GM18508 (cell line): ENCODE data around the gene GOLGB1.
A peak's percentile ranks its signal among the peaks of the same experiment; 100 is the strongest.
"Not testable (repeated sequence)": the region's sequence is repeated elsewhere in the genome, so short reads cannot be mapped to it uniquely, and the experiment has no call there.

Experiments
- ATAC-seq: cut with Tn5 transposase; IDR thresholded peaks from one replicate; pipeline ENCODE4 v1.9.1; 2021; ENCODE audit warnings: moderate number of reproducible peaks; ENCODE audit not compliant: insufficient read depth, unreplicated experiment

Gene GOLGB1

GRCh38 chr3:121748680-121749275 is 763 bp downstream of the GOLGB1 start:
- no peak for ATAC-seq

- ATAC-seq: no peak
These were observed 1.6 kb downstream of the GOLGB1 start for GRCh38 chr3:121747976-121748375.

GRCh38 chr3:121743106-121743505 is 6.4 kb downstream of the GOLGB1 start:
- not testable (repeated sequence) for ATAC-seq

- ATAC-seq: no peak
These were observed 8.6 kb downstream of the GOLGB1 start for GRCh38 chr3:121740896-121741295.

- no peak for ATAC-seq
These were observed 9.6 kb downstream of the GOLGB1 start for GRCh38 chr3:121739902-121740301.

- no peak for ATAC-seq
These were observed 11.9 kb downstream of the GOLGB1 start for GRCh38 chr3:121737644-121738043.

GRCh38 chr3:121736112-121736511 is 13.4 kb downstream of the GOLGB1 start:
- no peak for ATAC-seq

- ATAC-seq: no peak
These were observed 14.4 kb downstream of the GOLGB1 start for GRCh38 chr3:121735047-121735696.

GRCh38 chr3:121730940-121731687 is 18.4 kb downstream of the GOLGB1 start:
- no peak for ATAC-seq

GRCh38 chr3:121724130-121724529 is 25.4 kb downstream of the GOLGB1 start:
- peak; percentile 77 for ATAC-seq

GRCh38 chr3:121723485-121723884 is 26.1 kb downstream of the GOLGB1 start:
- ATAC-seq: no peak

- no peak for ATAC-seq
These were observed 27.1 kb downstream of the GOLGB1 start for GRCh38 chr3:121722411-121722810.

GRCh38 chr3:121720163-121720562 is 29.4 kb downstream of the GOLGB1 start:
- no peak for ATAC-seq

GRCh38 chr3:121719423-121719822 is 30.1 kb downstream of the GOLGB1 start:
- no peak for ATAC-seq

- no peak for ATAC-seq
These were observed 31.2 kb downstream of the GOLGB1 start for GRCh38 chr3:121718205-121718846.

GRCh38 chr3:121710347-121710746 is 39.2 kb downstream of the GOLGB1 start:
- no peak for ATAC-seq

GRCh38 chr3:121707531-121708273 is 41.8 kb downstream of the GOLGB1 start:
- ATAC-seq: no peak

GRCh38 chr3:121705541-121705940 is 44.0 kb downstream of the GOLGB1 start:
- ATAC-seq: no peak

GRCh38 chr3:121703973-121704372 is 45.6 kb downstream of the GOLGB1 start:
- no peak for ATAC-seq

- no peak for ATAC-seq
These were observed 50.6 kb downstream of the GOLGB1 start for GRCh38 chr3:121698901-121699300.
